ENCODE measurements around the gene EBF3. TPM values are rescaled to one million over a fixed set of nuclear protein-coding genes. Genes with fewer than 3 reads are reported as not detected.
"Not testable (repeated sequence)": the region's sequence is repeated elsewhere in the genome, so short reads cannot be mapped to it uniquely, and the experiment has no call there.

EBF3 gene
- total RNA-seq, 1 donor from 2014 or later = not detected

DNA sequence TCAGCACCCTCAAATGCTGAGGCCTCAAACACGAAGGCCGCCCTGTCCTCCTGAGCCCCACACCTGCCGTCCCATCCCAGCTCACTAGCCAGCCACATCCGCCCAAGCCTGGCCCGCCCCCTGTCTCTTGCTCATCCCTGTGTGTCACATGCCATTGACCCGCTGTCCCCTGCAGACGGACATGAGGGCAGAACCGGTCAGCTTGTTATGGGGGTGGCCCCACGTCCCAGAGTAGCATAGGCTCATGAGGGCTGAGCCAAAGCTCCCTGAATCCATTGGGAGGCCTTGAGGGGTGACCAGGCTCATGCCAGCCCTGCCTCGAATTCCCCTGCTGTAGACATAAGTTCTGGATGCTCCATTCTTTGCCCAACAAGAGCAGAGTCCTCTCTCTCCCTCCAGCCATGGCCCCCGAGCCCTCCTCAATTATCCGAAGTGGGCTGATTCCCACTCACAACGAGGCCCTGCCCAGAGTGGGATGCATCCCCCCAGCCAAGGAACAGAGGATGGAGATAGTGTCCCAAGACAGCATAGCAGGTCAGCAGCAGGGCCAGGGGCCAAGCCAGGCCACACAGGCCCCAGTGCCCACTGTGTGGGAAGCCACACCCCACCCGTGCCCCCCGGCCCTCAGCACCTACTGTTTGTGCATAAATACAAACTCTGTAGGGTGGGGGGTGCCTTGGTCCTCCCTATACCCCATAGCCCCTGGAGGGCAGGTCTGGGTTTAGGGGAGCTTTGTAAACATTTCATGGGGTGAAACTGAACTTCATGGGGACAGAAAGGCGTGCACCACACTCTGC lies 42.1 kb downstream of the EBF3 start:
- TF ChIP-seq CTCF (IDR thresholded peaks at IDR 0.05) = no peak
- no peaks in the 10 kb centered on the region for H3K4me1 Mint-ChIP-seq (ENCODE audit: low read depth)
- H3K4me3 Mint-ChIP-seq (ENCODE audit: unreplicated experiment) = no peak overlapping the region
- no peak for DNase-seq (ENCODE audit: low spot score)
- no peaks in the 10 kb centered on the region for H3K36me3 Mint-ChIP-seq (ENCODE audit: low read depth)
- peaks cover 3% of the 10 kb centered on the region for H3K9me3 Mint-ChIP-seq (ENCODE audit: low read depth)
- no peak overlapping the region for H3K27ac Mint-ChIP-seq (ENCODE audit: unreplicated experiment)
- peaks cover 5% of the 10 kb centered on the region for H3K27me3 Mint-ChIP-seq (ENCODE audit: low read depth)

DNA sequence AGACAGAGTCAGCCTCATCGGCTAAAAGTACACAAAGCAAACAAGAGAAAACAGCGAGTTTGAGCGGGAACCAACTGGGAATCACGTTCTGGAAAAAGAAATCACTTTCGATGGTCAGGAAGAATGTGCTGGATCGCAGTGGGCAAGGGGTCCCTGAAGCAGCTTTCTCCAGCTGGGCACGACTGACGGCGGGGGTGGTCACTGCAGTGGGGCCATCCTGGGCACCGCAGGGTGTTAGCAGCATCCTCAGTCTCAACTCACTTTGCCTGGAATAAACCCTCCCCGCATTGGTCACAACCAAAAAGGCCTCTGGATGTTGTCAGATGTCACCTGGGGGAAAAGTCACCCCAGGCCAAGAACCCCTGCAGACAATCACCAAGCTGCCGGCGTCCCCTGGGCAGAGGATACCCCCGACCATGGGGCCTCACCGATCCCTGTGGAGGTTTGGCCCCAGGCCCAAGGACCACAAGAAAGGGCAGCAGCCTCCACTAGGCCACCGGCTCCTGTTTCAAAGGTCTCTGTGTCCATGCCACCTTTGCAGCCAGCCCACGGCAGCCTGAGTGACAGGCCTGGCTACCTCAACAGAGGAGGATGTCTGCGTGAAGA lies 42.9 kb downstream of the EBF3 start:
- Mint-ChIP-seq H3K27ac (ENCODE audit: unreplicated experiment) (no peak overlapping the region), H3K27me3 (ENCODE audit: low read depth) (peaks cover 5% of the 10 kb centered on the region), H3K4me1 (ENCODE audit: low read depth) (no peaks in the 10 kb centered on the region), H3K9me3 (ENCODE audit: low read depth) (peaks cover 3% of the 10 kb centered on the region), H3K4me3 (ENCODE audit: unreplicated experiment) (no peak overlapping the region), H3K36me3 (ENCODE audit: low read depth) (no peaks in the 10 kb centered on the region)
- no peak for DNase-seq (ENCODE audit: low spot score)
- TF ChIP-seq CTCF (IDR thresholded peaks at IDR 0.05) = no peak

DNA sequence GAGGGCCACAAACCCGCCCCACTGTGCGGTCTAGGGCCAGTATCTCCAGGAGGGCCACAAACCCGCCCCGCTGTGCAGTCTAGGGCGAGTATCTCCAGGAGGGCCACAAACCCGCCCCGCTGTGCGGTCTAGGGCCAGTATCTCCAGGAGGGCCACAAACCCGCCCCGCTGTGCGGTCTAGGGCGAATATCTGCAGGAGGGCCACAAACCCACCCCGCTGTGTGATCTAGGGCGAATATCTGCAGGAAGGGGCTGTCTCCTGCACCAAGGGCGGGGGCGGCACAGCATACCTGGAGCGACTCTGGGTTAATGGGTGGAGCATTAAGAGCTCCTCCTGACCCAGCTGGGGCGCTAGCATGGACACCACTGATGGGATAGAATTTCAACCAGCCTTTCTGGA lies 43.9 kb downstream of the EBF3 start:
- not testable (repeated sequence) for H3K27me3 Mint-ChIP-seq (ENCODE audit: low read depth); H3K9me3 Mint-ChIP-seq (ENCODE audit: low read depth); H3K36me3 Mint-ChIP-seq (ENCODE audit: low read depth); DNase-seq (ENCODE audit: low spot score); H3K4me3 Mint-ChIP-seq (ENCODE audit: unreplicated experiment); H3K4me1 Mint-ChIP-seq (ENCODE audit: low read depth); H3K27ac Mint-ChIP-seq (ENCODE audit: unreplicated experiment)

- H3K27ac Mint-ChIP-seq (ENCODE audit: unreplicated experiment) = no peak overlapping the region
- TF ChIP-seq CTCF (IDR thresholded peaks at IDR 0.05) = no peak
- DNase-seq (ENCODE audit: low spot score) = no peak
- H3K4me1 Mint-ChIP-seq (ENCODE audit: low read depth) = no peaks in the 10 kb centered on the region
- H3K9me3 Mint-ChIP-seq (ENCODE audit: low read depth) = peaks cover 3% of the 10 kb centered on the region
- no peaks in the 10 kb centered on the region for H3K36me3 Mint-ChIP-seq (ENCODE audit: low read depth)
- no peak overlapping the region for H3K4me3 Mint-ChIP-seq (ENCODE audit: unreplicated experiment)
- H3K27me3 Mint-ChIP-seq (ENCODE audit: low read depth) = no peaks in the 10 kb centered on the region
These were observed 44.7 kb downstream of the EBF3 start for GRCh38 chr10:129919358-129919757.

DNA sequence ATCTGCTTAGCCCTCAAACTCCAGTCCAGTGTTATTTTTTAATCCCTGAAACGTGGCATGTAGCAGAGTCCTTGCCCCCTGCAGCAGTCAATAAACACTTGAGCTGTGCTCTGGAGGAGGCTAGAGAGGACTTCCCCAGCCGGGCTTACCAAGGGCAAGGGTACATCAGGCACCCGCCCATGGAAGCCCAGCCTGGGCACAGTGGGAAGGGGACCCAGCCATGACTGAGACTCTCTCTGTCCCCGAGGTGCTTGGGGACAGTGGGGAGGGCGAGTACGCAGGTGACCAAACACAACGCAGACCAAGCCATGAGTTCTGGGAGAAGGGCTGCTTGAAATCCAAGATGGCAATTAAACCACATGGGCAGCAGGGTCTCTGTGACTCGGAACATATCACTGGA lies 45.2 kb downstream of the EBF3 start:
- Mint-ChIP-seq H3K36me3 (ENCODE audit: low read depth) (no peaks in the 10 kb centered on the region), H3K4me1 (ENCODE audit: low read depth) (no peaks in the 10 kb centered on the region), H3K9me3 (ENCODE audit: low read depth) (peaks cover 3% of the 10 kb centered on the region), H3K4me3 (ENCODE audit: unreplicated experiment) (no peak overlapping the region), H3K27ac (ENCODE audit: unreplicated experiment) (no peak overlapping the region), H3K27me3 (ENCODE audit: low read depth) (no peaks in the 10 kb centered on the region)
- no peak for TF ChIP-seq CTCF (IDR thresholded peaks at IDR 0.05)
- DNase-seq (ENCODE audit: low spot score) = no peak

DNA sequence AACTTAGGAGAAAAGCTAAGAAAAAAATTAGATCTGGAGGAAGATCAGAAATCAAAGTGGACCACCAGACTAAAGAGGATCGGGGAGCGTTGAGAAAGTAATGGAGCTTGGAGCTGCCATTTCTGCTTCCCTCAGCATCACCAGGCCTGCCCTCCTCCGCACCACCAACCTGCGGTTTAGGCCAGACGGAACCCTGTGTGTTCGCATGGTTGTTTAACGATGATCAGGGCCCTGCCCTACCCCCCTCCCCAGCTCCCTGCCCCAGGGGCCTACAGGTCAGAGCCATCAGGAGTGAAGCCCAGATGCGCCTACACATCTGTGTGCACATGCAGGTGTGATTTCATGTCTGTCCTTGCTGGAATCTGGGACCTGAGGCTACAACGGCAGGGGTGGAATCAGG lies 45.7 kb downstream of the EBF3 start:
- peaks cover 3% of the 10 kb centered on the region for H3K9me3 Mint-ChIP-seq (ENCODE audit: low read depth)
- TF ChIP-seq CTCF (IDR thresholded peaks at IDR 0.05) = no peak
- H3K4me1 Mint-ChIP-seq (ENCODE audit: low read depth) = no peaks in the 10 kb centered on the region
- no peaks in the 10 kb centered on the region for H3K27me3 Mint-ChIP-seq (ENCODE audit: low read depth)
- no peak overlapping the region for H3K27ac Mint-ChIP-seq (ENCODE audit: unreplicated experiment)
- DNase-seq (ENCODE audit: low spot score) = no peak
- no peaks in the 10 kb centered on the region for H3K36me3 Mint-ChIP-seq (ENCODE audit: low read depth)
- H3K4me3 Mint-ChIP-seq (ENCODE audit: unreplicated experiment) = no peak overlapping the region

Data from chondrocyte (in vitro differentiated cells).